ENCODE measurements around the gene FBXW11. TPM values are rescaled to one million over a fixed set of nuclear protein-coding genes. Genes with fewer than 3 reads are reported as not detected.

Gene FBXW11
- polyA plus RNA-seq, 1 donor = 34.6 TPM

Other genes with a start within 250 kb of the FBXW11 start
- gene SMIM23, start 220.8 kb downstream of the FBXW11 start, polyA plus RNA-seq (ENCODE audit: insufficient read length) = not detected
- gene STK10, start 181.6 kb upstream of the FBXW11 start, polyA plus RNA-seq (ENCODE audit: insufficient read length) = 15.8 TPM
- gene EFCAB9, start 187.5 kb upstream of the FBXW11 start, polyA plus RNA-seq (ENCODE audit: insufficient read length) = not detected

Measured in forelimb muscle (tissue), 1 donor.